WERI-Rb-1 (cell line): Measurements from ENCODE around the gene TBC1D5.
"Not testable (repeated sequence)": the region's sequence is repeated elsewhere in the genome, so short reads cannot be mapped to it uniquely, and the experiment has no call there.

Experiments
- DNase-seq: peaks from one replicate; pipeline ENCODE4 v3.0.0-alpha.2; 2020
- H3K27ac ChIP-seq: fragments of 250-450 bp; sonication (Bioruptor Pico); 2 replicates; pipeline ENCODE4 v1.5.1; 2020; ENCODE audit warnings: mild to moderate bottlenecking, moderate library complexity
- H3K27me3 ChIP-seq: fragments of 250-450 bp; sonication (Bioruptor Pico); 2 replicates; pipeline ENCODE4 v1.5.1; 2021; ENCODE audit warnings: mild to moderate bottlenecking, low read depth, moderate library complexity; ENCODE audit not compliant: insufficient read depth, severe bottlenecking
- H3K36me3 ChIP-seq: fragments of 250-450 bp; sonication (Bioruptor Pico); 2 replicates; pipeline ENCODE4 v1.5.1; 2020; ENCODE audit warnings: mild to moderate bottlenecking, moderate library complexity
- H3K4me3 ChIP-seq: 2 replicates; pipeline ENCODE4 v1.5.1; 2011; ENCODE audit warnings: low read depth, mild to moderate bottlenecking, control low read depth, low read length
- H3K9me3 ChIP-seq: fragments of 250-450 bp; sonication (Bioruptor Pico); 2 replicates; pipeline ENCODE4 v1.5.1; 2021; ENCODE audit warnings: mild to moderate bottlenecking, moderate library complexity; ENCODE audit not compliant: severe bottlenecking
- CTCF ChIP-seq: IDR thresholded peaks from 2 replicates; pipeline ENCODE4 v1.5.1; 2011; ENCODE audit warnings: low read depth, mild to moderate bottlenecking, control low read depth, inconsistent platforms, low read length

TBC1D5 gene

GRCh38 chr3:17129556-17129955, 612.9 kb downstream of the TBC1D5 start:
- H3K27ac ChIP-seq: no peak overlapping the region

GRCh38 chr3:17128671-17129070, 613.8 kb downstream of the TBC1D5 start:
- H3K27me3 ChIP-seq, H3K9me3 ChIP-seq, H3K4me3 ChIP-seq, DNase-seq, H3K27ac ChIP-seq, H3K36me3 ChIP-seq: not testable (repeated sequence)

More at GRCh38 chr3:17129556-17129955, 612.9 kb downstream of the TBC1D5 start:
- no peaks in the 10 kb centered on the region for H3K9me3 ChIP-seq
- H3K36me3 ChIP-seq: no peaks in the 10 kb centered on the region
- DNase-seq: no peak
- no peaks in the 10 kb centered on the region for H3K27me3 ChIP-seq
- no peak overlapping the region for H3K4me3 ChIP-seq
- no peak for TF ChIP-seq CTCF

GRCh38 chr3:17125738-17126442, 616.5 kb downstream of the TBC1D5 start:
- H3K27ac ChIP-seq: no peak overlapping the region
- TF ChIP-seq CTCF: no peak
- H3K9me3 ChIP-seq: peaks cover 7% of the 10 kb centered on the region
- H3K27me3 ChIP-seq: no peaks in the 10 kb centered on the region
- no peak for DNase-seq
- no peaks in the 10 kb centered on the region for H3K36me3 ChIP-seq
- no peak overlapping the region for H3K4me3 ChIP-seq

GRCh38 chr3:17122758-17123157, 619.7 kb downstream of the TBC1D5 start:
- Histone ChIP-seq H3K27me3 (no peaks in the 10 kb centered on the region), H3K4me3 (no peak overlapping the region), H3K36me3 (no peaks in the 10 kb centered on the region), H3K27ac (no peak overlapping the region), H3K9me3 (peaks cover 10% of the 10 kb centered on the region)
- no peak for TF ChIP-seq CTCF
- no peak for DNase-seq

- no peak overlapping the region for H3K4me3 ChIP-seq
- H3K27me3 ChIP-seq: no peaks in the 10 kb centered on the region
- H3K36me3 ChIP-seq: no peaks in the 10 kb centered on the region
- no peak for TF ChIP-seq CTCF
- DNase-seq: no peak
- peaks cover 10% of the 10 kb centered on the region for H3K9me3 ChIP-seq
- H3K27ac ChIP-seq: no peak overlapping the region
Observed at GRCh38 chr3:17121336-17121735, 621.1 kb downstream of the TBC1D5 start.

GRCh38 chr3:17120115-17120514, 622.3 kb downstream of the TBC1D5 start:
- TF ChIP-seq CTCF: no peak

More at GRCh38 chr3:17120115-17120514, 622.3 kb downstream of the TBC1D5 start:
- no peak overlapping the region for H3K4me3 ChIP-seq
- no peaks in the 10 kb centered on the region for H3K36me3 ChIP-seq
- H3K27ac ChIP-seq: no peak overlapping the region
- no peak for DNase-seq
- no peaks in the 10 kb centered on the region for H3K27me3 ChIP-seq
- peaks cover 10% of the 10 kb centered on the region for H3K9me3 ChIP-seq
